NCI-H1694 (cell line): ENCODE measurements around the gene ATG4B.

ENCODE experiments used
- DNase-seq: peaks from one replicate; lab custom pipeline; 2025; lab: John Stamatoyannopoulos, UW

The ATG4B gene

DNA sequence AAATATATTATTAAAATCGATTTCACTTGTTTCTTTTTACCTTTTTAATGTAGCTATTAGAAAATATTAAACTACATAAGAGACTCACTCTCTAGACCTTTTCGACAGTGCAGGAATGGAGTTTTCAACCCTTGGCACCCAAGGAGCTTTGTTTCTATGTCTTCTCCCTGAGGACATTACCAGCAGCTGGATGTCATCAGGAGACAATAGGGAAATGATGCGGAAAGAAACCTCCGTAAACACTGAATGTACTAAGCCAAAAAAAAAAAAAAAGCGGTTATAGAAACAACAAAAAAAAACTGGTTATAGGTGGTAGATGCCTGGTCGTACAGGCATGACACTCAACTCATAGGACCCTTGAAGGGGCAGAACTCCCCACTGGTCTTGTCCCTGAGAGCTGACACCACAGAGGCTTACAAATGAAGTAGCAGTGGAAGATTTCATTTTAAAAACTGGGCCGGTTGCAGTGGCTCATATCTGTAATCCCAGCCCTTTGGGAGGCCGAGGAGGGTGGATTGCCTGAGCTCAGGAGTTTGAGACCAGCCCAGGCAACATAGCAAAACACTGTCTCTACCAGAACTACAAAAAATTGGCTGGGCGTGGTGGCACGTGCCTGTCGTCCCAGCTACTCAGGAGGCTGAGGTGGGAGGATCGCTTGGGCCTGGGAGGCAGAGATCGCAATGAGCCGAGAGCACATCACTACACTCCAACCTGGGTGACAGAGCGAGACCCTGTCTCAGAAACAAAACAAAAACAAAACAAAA, 24.3 kb upstream of the ATG4B start:
- DNase-seq: no peak

DNA sequence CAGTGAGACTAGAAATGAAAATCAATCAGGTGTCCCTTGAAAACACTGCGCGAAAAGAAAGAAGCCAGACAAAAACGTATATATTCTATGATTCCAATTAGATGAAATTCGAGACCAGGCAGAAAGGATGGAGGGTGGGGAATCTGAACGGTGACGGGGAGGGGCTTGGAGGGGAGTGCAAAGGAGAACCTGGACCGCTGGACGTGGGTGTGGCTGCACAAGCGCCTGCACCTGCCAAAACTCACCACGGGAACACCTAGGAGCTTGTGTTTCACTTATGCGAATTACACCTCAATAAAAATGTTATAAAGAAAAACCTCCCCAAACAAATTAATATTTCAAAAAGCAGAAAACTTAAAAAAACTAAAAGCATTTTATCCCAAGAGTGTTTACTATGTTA, 22.5 kb upstream of the ATG4B start:
- no peak for DNase-seq

DNA sequence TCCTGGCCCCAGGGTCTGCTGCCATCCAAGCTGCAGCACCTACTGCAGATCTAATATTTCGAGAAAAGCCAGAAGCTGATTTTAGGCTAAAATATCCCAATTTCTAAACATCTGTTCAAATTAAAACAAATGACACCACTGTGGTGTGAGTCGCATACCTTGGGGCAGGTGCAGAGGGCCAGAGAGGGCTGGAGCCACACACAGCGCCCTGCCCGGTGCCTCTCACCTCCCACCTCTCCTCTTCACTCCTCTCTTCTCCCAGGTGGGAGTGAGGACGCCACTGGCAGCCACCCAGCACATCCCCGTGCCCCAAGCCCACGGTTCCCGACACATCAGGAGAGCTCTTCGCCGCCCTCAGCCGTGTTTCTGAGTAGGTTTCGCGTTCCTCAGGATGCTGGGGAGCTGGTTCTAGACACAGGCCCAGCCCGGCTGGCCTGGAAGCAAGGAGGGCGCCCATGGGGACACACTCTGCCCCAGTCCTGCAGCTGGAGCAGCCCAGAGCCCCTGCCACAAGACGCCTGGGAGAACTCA, 21.9 kb upstream of the ATG4B start:
- DNase-seq: no peak

DNA sequence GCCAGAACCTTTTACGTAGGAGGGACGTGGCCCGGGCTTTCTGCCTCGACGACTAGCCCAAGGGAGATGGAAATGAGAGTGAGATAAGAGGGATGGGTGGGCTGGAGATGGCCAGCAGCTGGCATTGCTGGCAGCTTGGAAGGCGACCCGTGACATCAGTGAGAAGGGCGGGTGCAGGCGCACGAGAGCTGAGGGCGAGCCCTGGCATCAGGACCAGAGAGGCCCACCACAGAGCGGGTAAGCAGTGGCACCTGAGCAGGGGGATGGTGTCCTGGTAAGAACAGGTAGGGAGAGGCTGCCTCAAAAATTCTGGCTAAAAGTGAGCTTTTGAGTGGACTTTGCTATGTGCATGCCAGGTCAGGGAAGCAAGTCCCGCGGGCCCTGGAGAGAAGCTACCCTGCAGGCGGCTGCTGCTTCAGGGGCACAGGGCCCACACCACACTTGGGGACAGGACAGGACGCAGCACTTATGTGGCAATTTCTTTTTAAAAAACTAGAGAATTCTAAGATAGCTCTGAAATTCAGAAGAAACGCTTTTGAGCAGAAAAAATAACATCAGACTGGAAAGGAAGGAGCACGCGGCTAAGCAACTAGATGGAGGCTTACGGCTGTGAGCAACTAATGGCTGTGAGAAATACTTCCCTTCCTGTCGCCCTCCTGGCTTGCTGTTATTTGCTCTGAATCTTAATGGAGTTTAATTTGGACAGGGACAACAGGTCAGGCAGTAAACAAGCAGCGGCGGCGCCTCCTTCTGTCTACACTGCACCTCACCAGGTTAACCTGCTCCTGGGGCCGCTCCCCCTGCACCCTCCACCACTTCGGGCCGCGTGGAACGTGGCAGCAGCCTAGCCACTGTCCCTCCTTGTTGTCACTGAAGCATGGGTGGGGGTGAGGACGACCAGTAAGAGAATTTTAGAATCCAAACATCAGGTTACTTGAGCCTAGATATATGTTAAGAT, 21.0 kb upstream of the ATG4B start:
- DNase-seq: no peak

DNA sequence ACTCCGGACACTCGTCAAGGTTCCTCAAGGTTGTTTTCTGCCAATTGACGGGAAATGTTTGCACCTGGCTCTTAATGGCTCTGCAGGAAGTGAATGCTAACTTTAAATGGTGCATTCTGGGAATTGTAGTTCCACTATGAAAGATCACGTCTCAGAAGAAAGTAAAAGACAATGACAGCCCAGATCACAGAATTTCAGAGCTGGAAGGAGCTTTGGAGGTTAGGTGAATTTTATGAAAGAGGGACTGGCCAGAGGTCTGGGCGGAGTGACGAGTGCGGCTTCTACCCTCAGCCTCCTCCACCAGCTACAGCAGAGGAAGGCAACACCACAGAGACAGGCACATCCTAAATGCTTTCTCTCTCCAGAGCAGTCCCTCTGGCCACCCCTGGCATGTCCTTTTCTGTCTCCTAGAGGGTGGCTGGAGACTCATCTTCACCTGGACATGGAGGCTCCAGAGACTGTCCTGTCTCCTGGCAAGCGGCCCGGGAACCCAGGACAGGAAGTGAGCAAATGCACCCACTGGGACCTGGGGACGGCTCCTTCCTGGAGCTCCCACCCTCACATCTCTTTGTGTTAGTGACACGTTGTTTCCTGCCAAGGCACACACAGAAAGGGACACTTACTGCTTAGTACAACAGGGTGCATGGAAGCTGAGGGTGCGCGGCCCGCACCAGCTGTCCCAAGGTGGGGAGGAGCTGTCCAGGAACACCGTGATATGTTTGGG, 19.9 kb upstream of the ATG4B start:
- DNase-seq: no peak

DNA sequence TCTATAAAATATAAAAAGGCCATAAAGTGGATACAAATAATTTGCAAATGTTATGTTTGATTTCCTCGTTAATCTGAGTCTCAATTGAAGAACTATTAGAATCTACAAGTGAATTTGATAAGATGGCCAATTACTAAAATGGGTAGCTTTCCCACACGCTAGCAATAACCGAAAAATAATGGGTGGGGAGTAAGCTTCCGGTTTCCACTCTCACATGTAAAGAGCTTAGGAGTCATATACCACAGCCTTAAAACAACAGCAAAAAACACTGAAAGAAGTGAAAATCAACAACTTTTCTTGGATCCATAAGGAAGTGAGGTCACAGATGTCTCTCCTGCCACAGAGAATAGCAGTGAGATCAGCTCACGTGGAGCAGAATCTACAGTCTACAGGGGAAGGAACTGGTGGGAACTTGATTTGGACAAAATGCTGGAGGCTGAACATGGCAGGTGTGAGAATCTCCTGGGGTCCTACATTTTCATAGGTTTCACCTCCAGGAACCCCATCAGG, 19.1 kb upstream of the ATG4B start:
- DNase-seq: no peak

DNA sequence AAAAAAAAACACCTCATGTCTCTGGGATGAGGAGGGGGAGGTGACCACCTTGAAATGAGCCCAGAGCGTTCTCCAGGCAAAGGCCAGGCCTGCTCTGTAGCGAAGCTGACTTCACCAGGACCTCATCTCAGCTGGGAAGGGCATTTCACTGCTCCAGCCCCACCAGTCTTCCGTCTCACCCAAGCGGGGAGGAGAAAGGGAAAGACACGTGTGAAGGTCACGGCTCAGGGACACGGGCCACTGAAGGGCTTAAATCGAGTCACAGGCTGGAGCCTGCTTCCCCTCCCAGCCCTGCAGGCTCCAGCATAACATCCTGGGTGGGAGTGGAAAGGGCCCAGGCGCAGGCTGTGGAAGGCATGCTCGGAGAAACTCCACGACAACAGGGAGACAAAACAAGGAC, 18.7 kb upstream of the ATG4B start:
- DNase-seq: no peak

DNA sequence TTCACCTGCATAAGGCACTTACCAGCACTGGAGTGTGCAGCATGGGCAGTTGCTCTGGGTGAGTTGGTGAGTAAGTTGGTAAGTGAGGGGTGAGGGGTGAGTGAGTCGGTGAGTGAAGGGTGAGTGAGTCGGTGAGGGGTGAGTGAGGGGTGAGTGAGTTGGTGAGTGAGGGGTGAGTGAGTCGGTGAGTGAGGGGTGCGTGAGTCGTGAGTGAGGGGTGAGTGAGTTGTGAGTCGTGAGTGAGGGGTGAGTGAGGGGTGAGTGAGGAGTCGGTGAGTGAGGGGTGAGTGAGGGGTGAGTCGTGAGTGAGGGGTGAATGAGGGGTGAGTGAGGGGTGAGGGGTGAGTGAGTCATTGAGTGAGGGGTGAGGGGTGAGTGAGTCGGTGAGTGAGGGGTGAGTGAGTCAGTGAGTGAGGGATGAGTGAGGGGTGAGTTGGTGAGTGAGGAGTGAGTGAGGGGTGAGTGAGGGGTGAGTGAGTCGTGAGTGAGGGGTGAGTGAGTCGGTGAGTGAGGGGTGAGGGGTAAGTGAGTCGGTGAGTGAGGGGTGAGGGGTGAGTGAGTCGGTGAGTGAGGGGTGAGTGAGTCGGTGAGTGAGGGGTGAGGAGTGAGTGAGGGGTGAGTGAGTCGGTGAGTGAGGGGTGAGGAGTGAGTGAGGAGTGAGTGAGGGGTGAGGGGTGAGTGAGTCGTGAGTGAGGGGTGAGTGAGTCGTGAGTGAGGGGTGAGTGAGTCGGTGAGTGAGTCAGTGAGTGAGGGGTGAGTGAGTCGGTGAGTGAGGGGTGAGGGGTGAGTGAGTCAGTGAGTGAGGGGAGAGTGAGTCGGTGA, 17.7 kb upstream of the ATG4B start:
- DNase-seq: no peak

DNA sequence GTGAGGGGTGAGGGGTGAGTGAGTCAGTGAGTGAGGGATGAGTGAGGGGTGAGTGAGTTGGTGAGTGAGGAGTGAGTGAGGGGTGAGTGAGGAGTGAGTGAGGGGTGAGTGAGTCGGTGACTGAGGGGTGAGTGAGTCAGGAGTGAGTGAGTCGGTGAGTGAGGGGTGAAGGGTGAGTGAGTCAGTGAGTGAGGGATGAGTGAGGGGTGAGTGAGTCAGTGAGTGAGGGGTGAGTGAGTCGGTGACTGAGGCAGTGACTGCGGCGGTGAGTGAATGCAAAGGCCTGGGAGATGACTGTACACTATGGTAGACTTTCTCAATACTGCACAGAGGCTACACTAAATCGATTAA, 17.1 kb upstream of the ATG4B start:
- no peak for DNase-seq

DNA sequence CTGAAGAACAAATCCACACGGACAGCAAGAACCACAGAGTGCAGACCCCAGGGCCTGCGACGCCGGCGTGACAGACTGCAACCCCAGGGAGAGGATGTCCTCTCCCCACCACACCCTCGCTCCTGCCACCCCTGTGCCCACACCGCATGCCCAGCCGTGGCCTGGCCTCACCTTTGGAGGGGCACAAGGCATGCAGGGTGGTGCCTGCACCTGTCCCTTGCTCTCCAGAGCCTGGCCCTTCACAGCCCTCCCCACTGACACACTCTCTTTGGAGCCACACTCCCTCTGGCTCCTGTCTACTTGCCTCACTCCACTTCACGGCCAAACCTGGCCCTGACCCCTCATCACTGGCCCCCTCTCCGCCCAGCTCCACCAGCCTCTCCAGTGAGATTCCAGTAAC, 9.8 kb upstream of the ATG4B start:
- DNase-seq: no peak

DNA sequence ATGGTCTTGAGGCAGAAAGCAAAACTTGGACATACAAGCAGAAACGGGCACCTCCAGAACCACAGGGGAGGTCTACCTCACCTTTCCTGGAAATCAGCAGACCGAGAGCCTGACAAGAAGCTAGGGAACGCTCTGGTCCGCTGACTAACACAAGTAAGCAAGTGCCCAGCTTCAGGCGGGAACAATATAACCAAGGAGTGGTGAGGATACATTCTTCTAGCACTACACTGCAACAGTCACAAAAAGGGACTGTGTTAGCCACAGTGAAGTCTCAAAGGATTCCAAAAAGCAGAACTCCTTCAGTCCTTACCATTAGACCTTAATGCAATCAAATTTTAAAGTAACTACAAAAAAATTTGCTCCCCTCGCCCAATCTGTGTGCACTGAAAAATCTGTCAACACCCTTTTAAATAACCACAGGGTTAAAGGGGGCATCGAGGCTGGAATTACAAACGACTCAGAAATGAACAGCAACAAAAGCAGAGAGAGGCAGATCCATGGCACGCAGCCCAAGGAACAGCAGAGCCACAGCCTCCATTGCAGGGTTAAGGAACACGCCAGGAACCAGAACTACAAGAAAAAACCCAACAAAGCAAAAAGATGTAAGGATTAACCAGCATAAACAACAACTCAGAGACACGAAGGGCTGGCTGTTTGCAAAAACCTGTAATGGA, 7.6 kb upstream of the ATG4B start:
- no peak for DNase-seq

DNA sequence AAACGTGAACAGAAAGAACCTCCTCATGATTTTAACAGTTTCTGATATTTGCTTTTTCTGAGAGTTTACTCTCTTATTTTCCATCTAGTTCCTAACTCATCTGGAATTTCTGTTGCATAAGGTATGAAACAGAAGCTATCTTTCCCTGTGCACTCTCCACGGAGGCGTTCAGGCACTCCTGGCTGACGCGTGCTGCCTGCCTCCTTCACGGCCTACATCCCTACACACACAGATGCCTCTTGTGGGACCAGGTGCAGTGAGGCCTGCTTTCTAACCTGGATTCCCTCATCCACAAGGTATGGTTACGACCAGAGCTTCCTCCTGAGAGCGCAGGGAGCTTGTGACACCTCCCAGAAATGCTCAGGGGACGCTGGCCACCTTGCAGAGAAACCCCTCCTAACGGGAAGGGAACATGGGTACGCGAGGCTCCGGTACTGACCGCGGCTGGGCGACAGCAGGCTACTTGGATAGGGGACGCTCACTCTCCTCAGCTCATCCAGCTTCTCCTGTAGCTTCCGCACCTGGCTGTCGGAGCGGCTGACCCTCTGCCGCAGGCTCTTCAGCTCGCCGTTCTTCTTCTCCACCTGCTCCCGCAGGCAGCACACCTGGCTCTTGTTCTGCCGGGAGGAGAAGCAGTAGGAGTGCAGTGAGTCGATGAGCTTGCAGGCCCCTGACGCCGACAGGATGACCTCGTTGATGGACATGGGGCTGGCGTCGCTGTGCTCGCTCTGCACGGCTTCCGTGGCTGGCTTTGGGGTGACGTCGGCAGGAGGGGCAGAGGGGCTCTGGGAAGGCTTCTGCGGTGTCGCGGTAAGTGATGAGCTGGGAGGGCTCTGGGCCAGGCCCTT, 4.8 kb upstream of the ATG4B start:
- no peak for DNase-seq

DNA sequence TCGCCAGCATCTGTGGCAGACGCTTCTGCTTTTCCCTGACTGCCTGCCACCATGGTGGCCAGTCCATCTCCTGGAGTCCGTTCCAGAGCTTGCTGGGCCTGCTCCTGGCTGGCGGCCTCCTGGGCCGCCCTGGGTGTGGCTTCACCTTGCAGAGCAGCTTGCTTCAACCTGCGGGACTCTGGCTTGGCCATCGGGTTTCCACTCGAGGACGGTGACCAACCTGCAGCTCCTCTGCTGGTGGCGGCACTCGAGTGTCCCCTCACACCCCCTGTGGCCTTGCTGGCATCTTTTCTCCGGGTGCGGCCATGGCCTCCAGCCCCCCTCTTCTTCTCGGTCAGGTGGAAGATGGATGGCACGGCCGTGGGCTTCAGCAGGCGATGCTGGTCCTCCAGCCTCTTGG, 3.9 kb upstream of the ATG4B start:
- no peak for DNase-seq

DNA sequence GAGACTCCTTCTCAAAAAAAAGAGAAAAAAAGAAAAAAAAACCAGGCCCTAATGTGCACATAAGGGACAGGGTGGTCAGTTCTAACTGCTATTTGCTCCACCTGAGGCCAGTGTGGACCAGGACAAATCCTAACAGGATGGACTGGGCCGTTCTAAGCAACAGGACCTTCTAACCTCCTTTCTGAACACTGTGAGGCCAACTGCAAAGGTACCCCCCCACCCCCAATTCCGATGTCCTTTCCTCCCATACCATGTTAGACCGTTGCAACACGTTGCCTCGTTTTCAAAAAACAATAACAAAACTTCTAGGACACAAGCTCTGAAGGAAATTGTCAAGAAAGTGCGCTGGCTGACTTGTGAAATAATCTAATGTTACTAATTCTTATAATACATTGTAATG, 1.7 kb upstream of the ATG4B start:
- no peak for DNase-seq

DNA sequence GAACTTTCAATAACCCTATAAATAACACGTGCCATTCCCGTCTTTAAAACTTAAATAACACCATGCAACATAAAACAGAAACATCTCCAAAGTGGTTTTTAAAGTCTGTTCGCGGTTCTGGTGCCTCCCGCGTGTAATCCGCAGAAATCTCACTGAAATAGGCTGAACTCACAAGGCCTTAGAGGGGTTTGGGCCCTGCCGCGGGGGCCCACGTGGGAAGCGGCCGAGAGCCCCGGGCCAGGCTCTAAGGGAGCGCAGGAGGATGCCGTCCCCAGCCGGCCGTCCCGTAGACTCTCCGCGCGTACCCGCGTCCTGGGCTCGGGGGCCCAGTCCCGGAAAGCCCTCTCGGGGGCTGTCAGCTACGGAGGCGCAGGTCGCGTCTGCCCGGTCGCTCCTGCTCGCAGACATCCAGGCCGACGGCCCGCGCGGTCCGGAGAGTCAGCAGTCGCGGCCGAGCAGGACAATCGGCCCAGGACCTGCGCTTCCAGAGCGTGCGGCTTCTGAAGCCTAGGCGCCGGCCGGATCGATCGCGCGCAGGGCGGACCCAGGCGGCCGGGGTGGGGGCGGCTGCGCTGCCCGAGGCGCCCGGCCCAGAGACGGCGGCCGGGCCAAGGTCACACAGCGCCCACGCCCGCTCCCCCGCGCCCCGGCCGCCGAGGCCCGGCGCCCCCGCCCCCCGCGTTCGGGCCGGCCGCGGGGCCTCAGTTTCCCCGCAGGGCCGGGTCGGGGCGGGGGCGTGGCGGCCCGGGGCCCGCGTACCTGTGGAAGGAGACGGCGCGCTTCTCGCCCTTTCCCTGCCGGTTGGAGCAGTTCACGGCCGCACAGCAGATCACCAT, 1.1 kb upstream of the ATG4B start:
- no peak for DNase-seq

DNA sequence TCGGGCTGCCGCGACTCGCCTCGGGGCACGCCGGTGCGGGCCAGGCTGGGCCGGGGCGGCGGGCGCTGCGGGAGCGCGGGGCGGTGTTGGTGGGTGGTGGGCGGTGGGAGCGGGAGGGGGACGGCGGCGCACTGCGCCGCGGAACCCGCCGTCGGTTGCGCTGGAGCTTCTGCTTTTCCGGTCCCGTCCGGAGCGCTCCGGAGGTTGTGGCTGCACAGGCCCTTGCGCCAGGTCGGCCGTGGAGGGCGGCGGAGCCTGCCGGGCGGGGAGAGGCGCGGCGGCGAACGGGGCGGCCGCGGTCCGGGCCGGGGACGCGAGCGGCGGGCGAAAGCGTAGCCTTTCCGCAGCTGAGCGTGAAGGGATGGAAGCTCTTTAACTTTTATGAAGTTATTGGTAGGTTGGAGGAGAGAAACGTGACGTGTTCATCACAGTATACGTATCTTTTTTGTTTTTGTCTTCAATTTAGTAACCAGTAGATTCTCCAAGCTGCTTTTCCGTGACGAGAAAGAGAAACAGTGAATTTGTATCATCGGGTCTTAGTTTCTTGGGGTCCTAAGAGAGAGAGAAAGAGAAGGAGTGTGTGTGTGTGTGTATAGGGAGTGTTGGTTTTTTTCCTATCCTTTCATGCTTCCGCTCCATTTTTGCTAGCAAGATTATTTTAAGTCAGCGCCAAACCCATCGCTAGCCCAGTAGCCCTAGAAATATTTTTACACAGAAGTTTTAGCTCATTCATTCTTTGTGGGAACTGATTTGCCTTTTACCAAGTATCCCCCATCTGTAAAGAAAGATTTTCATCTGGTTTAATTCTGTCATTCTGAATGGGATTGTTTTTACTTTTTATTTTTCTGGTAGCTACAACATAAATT, 535 bp downstream of the ATG4B start:
- DNase-seq: no peak

DNA sequence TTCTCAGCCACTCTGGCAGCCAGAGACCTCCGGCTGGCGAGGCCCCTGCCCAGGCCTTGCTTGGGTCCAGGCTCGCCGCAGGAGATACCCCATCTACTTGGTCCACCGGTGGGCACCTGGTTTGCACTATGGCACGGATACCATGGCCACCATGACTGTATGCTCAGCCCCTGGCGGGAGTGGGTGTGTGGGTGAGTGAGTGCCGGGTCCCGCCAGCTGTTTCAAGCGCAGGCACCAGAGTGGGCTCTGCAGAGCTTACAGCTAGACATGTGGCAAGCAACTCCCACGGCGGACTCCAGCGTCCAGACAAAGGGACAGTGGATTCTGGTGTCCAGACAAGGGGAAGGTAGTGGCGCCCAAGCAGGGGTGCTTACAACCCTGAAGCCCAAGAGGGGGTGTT, 1.4 kb downstream of the ATG4B start:
- no peak for DNase-seq

DNA sequence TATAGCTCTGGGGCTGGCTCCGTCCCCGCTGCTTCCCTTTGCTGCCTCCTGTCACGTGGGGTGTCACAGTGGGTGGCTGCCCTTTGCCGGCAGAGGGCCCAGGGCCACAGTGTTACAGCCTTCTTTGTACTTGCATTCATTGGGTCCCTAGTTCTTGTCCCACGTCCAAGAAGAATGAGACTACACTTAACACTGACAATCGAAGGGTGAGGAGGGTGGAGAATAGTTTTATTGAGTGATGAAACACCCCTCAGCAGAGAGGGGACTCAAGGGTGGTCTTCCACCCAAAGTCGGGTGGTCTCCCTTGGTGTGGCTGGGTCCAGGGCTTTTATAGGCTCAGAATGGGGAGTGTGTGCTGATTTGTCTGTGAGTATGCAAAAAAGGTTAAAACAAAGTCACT, 1.9 kb downstream of the ATG4B start:
- no peak for DNase-seq
